Adrenal gland (tissue), 12 donors: ENCODE results near the gene UPK1A. TPM values are rescaled to one million over a fixed set of nuclear protein-coding genes. Genes with fewer than 3 reads are reported as not detected.
A peak's percentile ranks its signal among the peaks of the same experiment; 100 is the strongest.

ENCODE experiments used
- DNase-seq, 7 donors: peaks; one replicate each; pipeline ENCODE4 v3.0.0-alpha.2; 2019 to 2020
- H3K27ac ChIP-seq, 5 donors: fragments of 200-600 bp; sonication (generic) in 4 of 5; 1 replicate in 3 of 5; 2 replicates in 2 of 5; pipeline versions ENCODE4 v1.5.1 to v1.8.0; 2016 to 2020; ENCODE audit warnings: mild to moderate bottlenecking in 1 of 5
- H3K27me3 ChIP-seq: fragments of 200-600 bp; 2 replicates; pipeline ENCODE4 v1.8.0; 2021
- H3K36me3 ChIP-seq, 2 donors: fragments of 200-600 bp; replicated peaks in 1 of 2; 1 replicate in 1 of 2; 2 replicates in 1 of 2; pipeline versions ENCODE4 v1.5.1 to v1.8.0; 2018 to 2022
- H3K4me1 ChIP-seq, 2 donors: fragments of 200-600 bp; replicated peaks in 1 of 2; 1 replicate in 1 of 2; 2 replicates in 1 of 2; pipeline versions ENCODE4 v1.5.1 to v1.8.0; 2018 to 2021
- H3K4me3 ChIP-seq, 4 donors: fragments of 200-600 bp; sonication (generic) in 3 of 4; one replicate each; pipeline ENCODE4 v1.5.1; 2016 to 2018
- H3K9me3 ChIP-seq, 3 donors: fragments of 200-600 bp; sonication (generic) in 1 of 3; replicated peaks in 1 of 3; 1 replicate in 2 of 3; 2 replicates in 1 of 3; pipeline versions ENCODE4 v1.5.1 to v1.8.0; 2016 to 2021
- POLR2A ChIP-seq, 2 donors: fragments of 450-650 bp; IDR thresholded peaks; one replicate each; pipeline ENCODE4 v1.6.1; 2017; ENCODE audit warnings: antibody characterized with exemption in 2 of 2, mild to moderate bottlenecking in 2 of 2, moderate library complexity in 1 of 2
- WGBS, 4 donors: extraction: QIAGEN DNeasy Blood & Tissue Kit in 2 of 4; methylation state at CpG; one replicate each; pipeline versions ENCODE4 v1.1.5 to v1.1.7; 2013 to 2017; 5-methylcytosine and 5-hydroxymethylcytosine counted together
- intact Hi-C, 2 donors: fragments of 100-400 bp; cut with DNase I; formaldehyde crosslinking; loops; one replicate each; pipeline versions ENCODE4 v1.14.1 to v1.15.0; 2022 to 2023
- polyA plus RNA-seq, 3 donors: library from polyadenylated mRNA; stranded (reverse); fragments of 200-250 nt in 2 of 3; fragments of 350-450 nt in 1 of 3; fragmentation: Illumina TruSeq in 1 of 3; extraction: RNeasy Lipid Tissue Mini Kit (QIAGEN cat#74804) in 1 of 3; gene quantifications; one replicate each; pipeline ENCODE4 v1.2.3, GENCODE V29; 2013 to 2014
- total RNA-seq, 9 donors: library from RNA; depleted of rRNA in 4 of 9; stranded (reverse); fragments of >200 nt in 4 of 9; fragments of 120-200 nt in 1 of 9; fragmentation: NEBNext Ultra II Directional in 1 of 9; extraction: Animal tissue kit (Norgen Biotek cat#: 25700) in 1 of 9; gene quantifications; one replicate each; pipeline versions ENCODE4 v1.1.0 to v1.2.4, GENCODE V29; 2013 to 2023
- TF ChIP-seq, protein P1 (sequence below), 6 experiments: fragments of 450-650 bp in 4 of 6; fragments of 200-600 bp in 2 of 6; sonication (generic) in 1 of 6; IDR thresholded peaks; 1 replicate in 5 of 6; 2 replicates in 1 of 6; pipeline versions ENCODE4 v1.5.1 to v1.8.0; 2016 to 2021; ENCODE audit warnings: antibody characterized with exemption in 6 of 6, mild to moderate bottlenecking in 2 of 6, moderate library complexity in 1 of 6
- donor health status: healthy with polysubstance abuse.
- donor health status: Bipolar disorder and iron deficiency.
- donor health status: DM: yes; HTN: yes; CAD: no.
- donor health status: DM: no; HTN: no; CAD: no.
- donor health status: DM: no; HTN: no; CAD: no.
- donor health status: DM: yes; HTN: yes; CAD: no.

UPK1A gene
- total and polyA plus RNA-seq, 12 donors = 1.2 TPM; not detected in 11

DNA sequence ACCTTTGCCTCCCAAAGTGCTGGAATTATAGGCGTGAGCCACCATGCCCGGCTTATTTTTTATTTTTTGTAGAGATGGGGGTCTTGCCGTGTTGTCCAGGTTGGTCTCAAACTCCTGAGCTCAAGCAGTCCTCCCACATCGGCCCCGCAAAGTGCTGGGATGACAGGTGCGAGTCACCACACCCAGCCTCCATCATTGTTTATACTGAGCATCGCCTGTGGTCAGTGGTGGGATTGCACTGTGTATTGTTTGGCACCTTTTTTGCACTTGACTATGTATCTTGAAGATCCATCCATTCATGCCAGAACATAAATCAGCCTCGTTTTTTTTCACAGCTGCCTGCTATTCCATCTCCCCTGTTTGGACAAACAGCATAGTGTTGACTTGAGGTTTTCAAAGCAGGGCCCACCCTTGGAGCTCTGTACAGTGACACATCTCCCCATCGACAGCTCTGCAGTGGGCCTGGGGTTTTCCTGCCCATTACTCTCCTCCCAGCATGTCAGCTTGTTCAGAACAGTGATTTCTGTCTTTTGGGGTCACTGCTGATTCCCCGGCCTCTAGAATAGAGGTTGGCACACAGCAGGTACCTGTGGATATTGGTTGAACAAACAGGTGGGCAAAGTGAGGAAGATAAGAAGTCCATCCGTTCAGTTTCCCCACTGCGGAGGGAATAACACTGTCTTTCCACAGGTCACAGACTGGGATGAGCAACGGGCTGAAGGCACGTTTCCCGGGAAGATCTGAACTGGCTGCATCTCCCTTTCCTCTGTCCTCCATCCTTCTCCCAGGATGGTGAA lies 8.2 kb upstream of the UPK1A start:
- peaks cover 0 to 72% of the 10 kb centered on the region in 2 donors for H3K36me3 ChIP-seq
- H3K4me3 ChIP-seq = no peak overlapping the region
- intact Hi-C loops = no loop called here
- no peaks in the 10 kb centered on the region for H3K27me3 ChIP-seq
- TF ChIP-seq, protein P1, sequence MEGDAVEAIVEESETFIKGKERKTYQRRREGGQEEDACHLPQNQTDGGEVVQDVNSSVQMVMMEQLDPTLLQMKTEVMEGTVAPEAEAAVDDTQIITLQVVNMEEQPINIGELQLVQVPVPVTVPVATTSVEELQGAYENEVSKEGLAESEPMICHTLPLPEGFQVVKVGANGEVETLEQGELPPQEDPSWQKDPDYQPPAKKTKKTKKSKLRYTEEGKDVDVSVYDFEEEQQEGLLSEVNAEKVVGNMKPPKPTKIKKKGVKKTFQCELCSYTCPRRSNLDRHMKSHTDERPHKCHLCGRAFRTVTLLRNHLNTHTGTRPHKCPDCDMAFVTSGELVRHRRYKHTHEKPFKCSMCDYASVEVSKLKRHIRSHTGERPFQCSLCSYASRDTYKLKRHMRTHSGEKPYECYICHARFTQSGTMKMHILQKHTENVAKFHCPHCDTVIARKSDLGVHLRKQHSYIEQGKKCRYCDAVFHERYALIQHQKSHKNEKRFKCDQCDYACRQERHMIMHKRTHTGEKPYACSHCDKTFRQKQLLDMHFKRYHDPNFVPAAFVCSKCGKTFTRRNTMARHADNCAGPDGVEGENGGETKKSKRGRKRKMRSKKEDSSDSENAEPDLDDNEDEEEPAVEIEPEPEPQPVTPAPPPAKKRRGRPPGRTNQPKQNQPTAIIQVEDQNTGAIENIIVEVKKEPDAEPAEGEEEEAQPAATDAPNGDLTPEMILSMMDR (IDR thresholded peaks at IDR 0.05) = peak in 1 of 6 experiments; percentile 11
- no peak for TF ChIP-seq POLR2A (IDR thresholded peaks at IDR 0.05)
- H3K27ac ChIP-seq = no peak overlapping the region
- no peaks in the 10 kb centered on the region for H3K9me3 ChIP-seq
- DNase-seq = no peak
- no peaks in the 10 kb centered on the region for H3K4me1 ChIP-seq
- 89 to 91% (median 90%) methylated on average over 15 of the region's 15 CpGs for WGBS, 4 donors

DNA sequence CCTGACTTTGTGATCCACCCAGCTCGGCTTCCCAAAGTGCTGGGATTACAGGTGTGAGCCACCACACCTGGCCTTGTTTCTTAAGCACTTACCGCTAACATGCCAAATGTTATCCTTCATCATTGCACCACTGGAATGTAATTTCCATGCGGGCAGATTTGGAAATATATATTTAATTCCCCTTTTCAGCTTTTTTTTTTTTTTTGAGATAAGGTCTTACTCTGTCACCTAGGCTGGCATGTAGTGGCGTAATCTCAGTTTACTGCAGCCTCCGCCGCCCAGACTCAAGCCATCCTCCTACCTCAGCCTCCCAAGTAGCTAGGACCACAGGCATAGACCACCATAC lies 4.3 kb upstream of the UPK1A start:
- TF ChIP-seq POLR2A (IDR thresholded peaks at IDR 0.05) = no peak
- TF ChIP-seq, protein P1 (IDR thresholded peaks at IDR 0.05) = no peak
- WGBS, 4 donors = 90 to 98% (median 97%) methylated on average over 6 of the region's 6 CpGs

DNA sequence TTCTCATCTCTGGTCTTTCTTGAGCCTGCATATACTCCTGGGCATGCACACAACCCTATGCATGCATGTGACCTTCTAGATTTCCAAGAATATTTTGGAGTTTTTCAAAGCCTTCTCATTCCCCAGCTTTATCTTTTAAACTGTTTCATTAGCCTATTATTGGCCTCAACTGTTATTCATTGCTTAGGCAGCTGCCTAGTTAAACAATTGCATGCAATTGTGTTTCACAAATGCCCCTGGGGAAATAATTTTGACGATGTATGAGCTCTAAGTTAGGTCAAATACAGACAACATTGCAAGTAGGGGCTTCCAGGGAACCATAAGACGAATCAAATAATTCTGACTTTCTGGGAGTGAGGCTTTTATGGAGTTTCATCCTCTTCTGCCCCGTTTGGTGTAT lies 2.3 kb upstream of the UPK1A start:
- intact Hi-C loops = no loop called here
- no peak for DNase-seq
- WGBS, 4 donors = 76 to 85% (median 81%) methylated on average over 3 of the region's 3 CpGs
- Histone ChIP-seq H3K36me3 (peaks cover 0 to 17% of the 10 kb centered on the region in 2 donors), H3K4me3 (no peak overlapping the region), H3K4me1 (no peaks in the 10 kb centered on the region), H3K9me3 (no peaks in the 10 kb centered on the region), H3K27me3 (no peaks in the 10 kb centered on the region), H3K27ac (no peak overlapping the region)
- TF ChIP-seq, protein P1 (IDR thresholded peaks at IDR 0.05) = no peak
- no peak for TF ChIP-seq POLR2A (IDR thresholded peaks at IDR 0.05)

More for the DNA sequence above, 4.3 kb upstream of the UPK1A start:
- Histone ChIP-seq H3K27ac (no peak overlapping the region), H3K4me3 (no peak overlapping the region), H3K27me3 (no peaks in the 10 kb centered on the region), H3K36me3 (peaks cover 0 to 36% of the 10 kb centered on the region in 2 donors), H3K4me1 (no peaks in the 10 kb centered on the region), H3K9me3 (no peaks in the 10 kb centered on the region)
- intact Hi-C loops = no loop called here
- no peak for DNase-seq

DNA sequence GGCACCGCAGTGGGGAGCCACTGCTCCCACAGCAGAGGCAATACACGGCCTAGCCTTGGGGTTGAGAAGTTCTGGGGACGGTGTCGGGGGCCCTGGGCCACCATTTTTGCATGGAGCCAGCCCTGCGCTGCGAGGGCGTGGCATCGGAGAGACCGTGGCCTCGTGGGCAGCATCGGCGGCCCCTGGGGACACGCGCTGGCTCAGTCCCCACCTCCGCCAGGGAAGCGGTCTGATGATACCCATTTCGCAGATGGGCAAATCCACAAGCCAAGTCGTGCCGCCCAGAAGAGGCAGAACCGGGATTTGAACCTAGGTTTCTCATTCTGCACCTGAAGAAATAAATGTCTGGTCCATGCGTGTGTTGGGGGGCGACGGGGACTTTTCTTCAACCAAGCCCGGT lies 1.2 kb upstream of the UPK1A start:
- DNase-seq = no peak
- WGBS, 4 donors = 92 to 96% (median 95%) methylated on average over 9 to 24 of the region's 24 CpGs
- Histone ChIP-seq H3K27ac (no peak overlapping the region), H3K36me3 (peaks cover 0 to 7% of the 10 kb centered on the region in 2 donors), H3K9me3 (no peaks in the 10 kb centered on the region), H3K27me3 (no peaks in the 10 kb centered on the region), H3K4me3 (no peak overlapping the region), H3K4me1 (no peaks in the 10 kb centered on the region)
- no peak for TF ChIP-seq POLR2A (IDR thresholded peaks at IDR 0.05)
- TF ChIP-seq, protein P1 (IDR thresholded peaks at IDR 0.05) = no peak
- intact Hi-C loops = no loop called here
